IgD-negative memory B cell (primary cell): Measurements from ENCODE around the gene ADAMTS18. TPM values are rescaled to one million over a fixed set of nuclear protein-coding genes. Genes with fewer than 3 reads are reported as not detected.

Experiments used
- polyA plus RNA-seq: library from polyadenylated mRNA; unstranded; fragments of 300-500 nt; fragmentation: Illumina TruSeq; gene quantifications from one replicate; pipeline ENCODE4 v1.2.3, GENCODE V29; 2021

The ADAMTS18 gene
- polyA plus RNA-seq, 1 donor from 2014 or later, result not detected

Other genes with a start within 250 kb of the ADAMTS18 start
- 33.2 TPM for gene MON1B, start 243.8 kb downstream of the ADAMTS18 start, polyA plus RNA-seq
- 1.1 TPM for gene SYCE1L, start 235.6 kb downstream of the ADAMTS18 start, polyA plus RNA-seq